Spinal cord (tissue), 4 donors: ENCODE results near the gene FIGLA. TPM values are rescaled to one million over a fixed set of nuclear protein-coding genes. Genes with fewer than 3 reads are reported as not detected.

ENCODE experiments used
- polyA plus RNA-seq, 2 donors: library from polyadenylated mRNA; unstranded; fragments of 120-200 nt; gene quantifications; one replicate each; pipeline ENCODE4 v1.2.1, GENCODE V29; 2013; ENCODE audit not compliant: insufficient read length in 2 of 2
- small RNA-seq: library from RNA; depleted of rRNA; stranded (forward); fragments of <200 nt; gene quantifications from one replicate; pipeline ENCODE3, GENCODE V24; 2014; ENCODE audit warnings: low replicate concordance
- total RNA-seq, 2 donors: library from RNA; depleted of rRNA in 1 of 2; stranded (reverse); fragments of 120-200 nt in 1 of 2; fragments of >200 nt in 1 of 2; gene quantifications; one replicate each; pipeline versions ENCODE4 v1.2.3 to v1.2.4, GENCODE V29; 2013 to 2014

The FIGLA gene
- total and polyA plus RNA-seq, 4 donors = not detected

Small RNA genes lying within 50 kb of the gene (small RNA-seq; reads per million reads assigned to genes)
- not detected for gene HMGN2P21

Other genes starting within 250 kb of the FIGLA start
- gene TGFA, start 236.8 kb downstream of the FIGLA start, total RNA-seq = 10 to 100 TPM in 1 of 2 donors, 1 to 10 TPM in 1; 7.8 to 23.5 TPM
- 10 to 100 TPM; 22.5 to 39.6 TPM for gene TGFA, start 236.8 kb downstream of the FIGLA start, polyA plus RNA-seq
- 100 to 1,000 TPM in 1 of 2 donors, 10 to 100 TPM in 1; 22.7 to 122 TPM for gene ADD2, start 22.4 kb downstream of the FIGLA start, total RNA-seq
- 10 to 100 TPM; 65.7 to 71.8 TPM for gene ADD2, start 22.4 kb downstream of the FIGLA start, polyA plus RNA-seq
- gene CLEC4F, start 30.0 kb upstream of the FIGLA start, total RNA-seq = not detected
- gene CLEC4F, start 30.0 kb upstream of the FIGLA start, polyA plus RNA-seq = not detected
- gene CD207, start 45.2 kb upstream of the FIGLA start, total RNA-seq = under 1 TPM in 1 of 2 donors, not detected in 1; 0.06 TPM
- not detected for gene CD207, start 45.2 kb upstream of the FIGLA start, polyA plus RNA-seq
- under 1 TPM; 0.59 to 0.66 TPM for gene VAX2, start 109.9 kb upstream of the FIGLA start, total RNA-seq
- gene VAX2, start 109.9 kb upstream of the FIGLA start, polyA plus RNA-seq = 1 to 10 TPM; 2.0 to 2.3 TPM
- under 1 TPM in 1 of 2 donors, not detected in 1; 0.39 TPM for gene ATP6V1B1, start 145.3 kb upstream of the FIGLA start, total RNA-seq
- under 1 TPM; 0.40 to 0.59 TPM for gene ATP6V1B1, start 145.3 kb upstream of the FIGLA start, polyA plus RNA-seq
- gene ANKRD53, start 188.0 kb upstream of the FIGLA start, total RNA-seq = 1 to 10 TPM in 1 of 2 donors, under 1 TPM in 1; 0.69 to 2.5 TPM
- 1 to 10 TPM; 4.9 to 6.8 TPM for gene ANKRD53, start 188.0 kb upstream of the FIGLA start, polyA plus RNA-seq
- 10 to 100 TPM; 25.2 to 26.0 TPM for gene TEX261, start 204.2 kb upstream of the FIGLA start, total RNA-seq
- 10 to 100 TPM; 61.0 to 61.7 TPM for gene TEX261, start 204.2 kb upstream of the FIGLA start, polyA plus RNA-seq